K562 (cell line): ENCODE measurements around the gene NPAS2. TPM values are rescaled to one million over a fixed set of nuclear protein-coding genes. Genes with fewer than 3 reads are reported as not detected.

Experiments
- ATAC-seq: fragments of 200-7000 bp; cut with Tn5 transposase; 3 replicates; pipeline ENCODE4 v1.9.1; 2020; ENCODE audit warnings: moderate library complexity
- BruUV-seq: library from RNA; stranded (reverse); fragments of 400-500 nt; replicated peaks from 2 replicates; lab custom pipeline; 2021; lab: Mats Ljungman, UMichigan
- CTCF ChIA-PET: fragments of 300-600 bp; formaldehyde crosslinking; extraction: SDS; loops from one replicate; lab custom pipeline; 2021; ENCODE audit warnings: low intra/inter-chr PET ratio; lab: Yijun Ruan, JAX
- POLR2A ChIA-PET: fragments of 300-600, 350-650 bp; sonication (Branson Sonifier 250); formaldehyde crosslinking; extraction: SDS; loops from one replicate; lab custom pipeline; 2021; ENCODE audit warnings: antibody characterized with exemption, inconsistent platforms; lab: Yijun Ruan, JAX
- DNase-seq, 4 experiments: peaks; one replicate each; pipeline versions ENCODE4 v3.0.0 to v3.0.0-alpha.2; 2011 to 2018; ENCODE audit warnings: low spot score in 3 of 4, mixed read lengths in 3 of 4; ENCODE audit errors: extremely low read depth in 1 of 4
- FAIRE-seq: peaks from 2 replicates; lab custom pipeline; 2011; peaks lifted over from hg19 to GRCh38; lab: Jason Lieb, UNC
- H2AFZ ChIP-seq: 2 replicates; pipeline ENCODE4 v1.6.0; 2011; ENCODE audit warnings: low read depth, low read length, control low read depth, inconsistent platforms
- H3K27ac ChIP-seq: fragments of 200-600 bp; 3 replicates; pipeline ENCODE4 v1.8.0; 2011; ENCODE audit warnings: low read depth, mild to moderate bottlenecking, control low read depth, inconsistent platforms, low read length, moderate library complexity, mixed read lengths; ENCODE audit errors: extremely low read depth
- H3K27me3 ChIP-seq, 2 experiments: fragments of 300-600 bp in 1 of 2; 2 replicates in 1 of 2; 3 replicates in 1 of 2; pipeline versions ENCODE4 v1.6.0 to v1.8.0; 2011; ENCODE audit warnings: inconsistent platforms in 2 of 2, low read length in 2 of 2, mild to moderate bottlenecking in 1 of 2, mixed read lengths in 1 of 2, moderate library complexity in 1 of 2; ENCODE audit not compliant: control insufficient read depth in 2 of 2, insufficient read depth in 2 of 2
- H3K36me3 ChIP-seq: fragments of 300-600 bp; 3 replicates; pipeline ENCODE4 v1.8.0; 2011; ENCODE audit warnings: mild to moderate bottlenecking, low read length, inconsistent platforms; ENCODE audit not compliant: control insufficient read depth, insufficient read depth
- H3K4me1 ChIP-seq, 2 experiments: fragments of 200-600 bp in 1 of 2; replicated peaks in 1 of 2; 2 replicates in 1 of 2; 3 replicates in 1 of 2; pipeline versions ENCODE4 v1.5.1 to v1.8.0; 2011; ENCODE audit warnings: inconsistent platforms in 2 of 2, low read length in 2 of 2, mild to moderate bottlenecking in 1 of 2, mixed read lengths in 1 of 2, moderate library complexity in 1 of 2; ENCODE audit not compliant: control insufficient read depth in 2 of 2, insufficient read depth in 2 of 2
- H3K4me2 ChIP-seq: 2 replicates; pipeline ENCODE4 v1.6.1; 2011; ENCODE audit warnings: low read length, control low read depth, inconsistent platforms, mixed read lengths; ENCODE audit not compliant: insufficient read depth
- H3K4me3 ChIP-seq: fragments of 200-600 bp; sonication (generic), shearing (Covaris generic); 2 replicates; pipeline ENCODE4 v1.5.1; 2016; ENCODE audit warnings: control low read depth, inconsistent platforms
- H3K79me2 ChIP-seq: fragments of 200-600 bp; 3 replicates; pipeline ENCODE4 v1.8.0; 2011; ENCODE audit warnings: low read length, inconsistent platforms; ENCODE audit not compliant: control insufficient read depth, insufficient read depth
- H3K9ac ChIP-seq, 2 experiments: 2 replicates each; pipeline versions ENCODE4 v1.6.0 to v1.6.1; 2011; ENCODE audit warnings: low read depth in 2 of 2, low read length in 2 of 2, control low read depth in 1 of 2, inconsistent platforms in 1 of 2, mild to moderate bottlenecking in 1 of 2, mixed read lengths in 1 of 2; ENCODE audit not compliant: insufficient read depth in 1 of 2
- H3K9me1 ChIP-seq: one replicate; pipeline ENCODE4 v1.6.0; 2011; ENCODE audit warnings: inconsistent platforms, mild to moderate bottlenecking, low read length, moderate library complexity; ENCODE audit not compliant: control insufficient read depth, insufficient read depth
- H3K9me3 ChIP-seq: replicated peaks from 2 replicates; pipeline ENCODE4 v1.5.1; 2011; ENCODE audit warnings: low read depth, low read length, inconsistent platforms; ENCODE audit not compliant: control insufficient read depth, insufficient read depth
- H4K20me1 ChIP-seq: replicated peaks from 2 replicates; pipeline ENCODE4 v1.6.1; 2011; ENCODE audit warnings: low read length, inconsistent platforms, mixed read lengths; ENCODE audit not compliant: control insufficient read depth, insufficient read depth
- BACH1 ChIP-seq: fragments of 200-800 bp; sonication (Bioruptor generic); IDR thresholded peaks from 2 replicates; pipeline ENCODE4 v1.6.1; 2016; ENCODE audit warnings: missing genetic modification characterization, missing compliant biosample characterization
- CBX1 ChIP-seq: sonication (generic); IDR thresholded peaks from 2 replicates; pipeline ENCODE4 v1.6.1; 2016; ENCODE audit warnings: antibody characterized with exemption, low read depth, mild to moderate bottlenecking
- CGGBP1 ChIP-seq: fragments of 250-450 bp; sonication (Bioruptor Pico); IDR thresholded peaks from 2 replicates; pipeline ENCODE4 v1.9.0; 2021; ENCODE audit warnings: mild to moderate bottlenecking
- ESRRA ChIP-seq: fragments of 450-650 bp; IDR thresholded peaks from 2 replicates; pipeline ENCODE4 v1.6.1; 2014; ENCODE audit warnings: low read depth, mild to moderate bottlenecking, moderate library complexity, borderline replicate concordance
- ETS2 ChIP-seq: IDR thresholded peaks from 2 replicates; pipeline ENCODE4 v1.6.1; 2016; ENCODE audit warnings: borderline replicate concordance, missing genetic modification characterization, mild to moderate bottlenecking, moderate library complexity, missing compliant biosample characterization; ENCODE audit not compliant: poor library complexity, severe bottlenecking
- FOXA1 ChIP-seq: fragments of 450-650 bp; IDR thresholded peaks from 2 replicates; pipeline ENCODE4 v1.6.1; 2016; ENCODE audit warnings: mild to moderate bottlenecking, borderline replicate concordance
- FOXP1 ChIP-seq: sonication (generic); formaldehyde crosslinking; IDR thresholded peaks from 2 replicates; pipeline ENCODE4 v1.8.0; 2022; ENCODE audit warnings: mild to moderate bottlenecking, missing genetic modification reagents
- JUN ChIP-seq, 2 experiments: sonication (generic) in 1 of 2; formaldehyde crosslinking in 1 of 2; IDR thresholded peaks; 2 replicates each; pipeline versions ENCODE4 v1.6.1 to v1.8.0; 2012 to 2022; ENCODE audit warnings: borderline replicate concordance in 2 of 2, mild to moderate bottlenecking in 2 of 2, improper control_type of control experiment in 1 of 2, low read depth in 1 of 2, low read length in 1 of 2, missing genetic modification reagents in 1 of 2
- KDM1A ChIP-seq, 2 experiments: fragments of 450-650 bp; IDR thresholded peaks; 2 replicates each; pipeline ENCODE4 v1.6.1; 2016; ENCODE audit warnings: mild to moderate bottlenecking in 2 of 2
- KDM2B ChIP-seq: fragments of 250-450 bp; sonication (Bioruptor Pico); IDR thresholded peaks from 2 replicates; pipeline ENCODE4 v1.8.0; 2021; ENCODE audit warnings: mild to moderate bottlenecking, moderate library complexity
- KDM4B ChIP-seq, 2 experiments: fragments of 450-650 bp in 1 of 2; sonication (generic) in 1 of 2; IDR thresholded peaks; 2 replicates each; pipeline ENCODE4 v1.6.1; 2016 to 2017; ENCODE audit warnings: borderline replicate concordance in 2 of 2, antibody characterized with exemption in 1 of 2, low read depth in 1 of 2, mild to moderate bottlenecking in 1 of 2
- MTA1 ChIP-seq: fragments of 450-650 bp; IDR thresholded peaks from 2 replicates; pipeline ENCODE4 v1.6.1; 2017; ENCODE audit warnings: borderline replicate concordance
- PHF20 ChIP-seq: fragments of 450-650 bp; IDR thresholded peaks from 2 replicates; pipeline ENCODE4 v1.6.1; 2018; ENCODE audit not compliant: partially characterized antibody
- PRPF4 ChIP-seq: fragments of 200-400 bp; formaldehyde crosslinking; IDR thresholded peaks from one replicate; pipeline ENCODE4 v1.6.1; 2017; ENCODE audit warnings: low read length, low read depth, mild to moderate bottlenecking; ENCODE audit not compliant: insufficient read depth, poor library complexity, severe bottlenecking
- PURB ChIP-seq: sonication (generic); formaldehyde crosslinking; IDR thresholded peaks from 2 replicates; pipeline ENCODE4 v1.9.0; 2021; ENCODE audit warnings: low read depth, mild to moderate bottlenecking, missing genetic modification reagents
- RBM14 ChIP-seq: fragments of 200-400 bp; formaldehyde crosslinking; IDR thresholded peaks from 2 replicates; pipeline ENCODE4 v1.6.1; 2018; ENCODE audit warnings: low read depth, mild to moderate bottlenecking, low read length, moderate library complexity, borderline replicate concordance; ENCODE audit not compliant: insufficient read depth
- TFAP4 ChIP-seq: sonication (generic); formaldehyde crosslinking; IDR thresholded peaks from 2 replicates; pipeline ENCODE4 v1.8.0; 2022; ENCODE audit warnings: missing genetic modification reagents, mild to moderate bottlenecking, moderate library complexity, borderline replicate concordance
- TSC22D4 ChIP-seq: fragments of 450-650 bp; IDR thresholded peaks from 2 replicates; pipeline ENCODE4 v1.6.1; 2016; ENCODE audit warnings: missing genetic modification characterization, missing biosample characterization, control low read depth
- ZNF785 ChIP-seq: fragments of 250-450 bp; sonication (Bioruptor Pico); IDR thresholded peaks from 2 replicates; pipeline ENCODE4 v1.4.0; 2020; ENCODE audit warnings: mild to moderate bottlenecking
- ZSCAN32 ChIP-seq: fragments of 450-650 bp; formaldehyde crosslinking; IDR thresholded peaks from 2 replicates; pipeline ENCODE4 v1.4.0; 2020; ENCODE audit warnings: mild to moderate bottlenecking, moderate library complexity
- WGBS: fragments of 100-300 bp; shearing (Covaris generic); methylation state at CpG from one replicate; pipeline ENCODE4 v1.1.6; 2016; ENCODE audit warnings: low coverage, mixed read lengths; ENCODE audit not compliant: insufficient coverage; ENCODE audit errors: missing lambda C conversion rate; 5-methylcytosine and 5-hydroxymethylcytosine counted together
- in situ Hi-C: fragments of 300-500 bp; cut with MboI; formaldehyde crosslinking; loops from 4 replicates; pipeline ENCODE4 v1.15.0; 2018; ENCODE audit warnings: inconsistent platforms, mixed read lengths
- intact Hi-C: fragments of 100-400 bp; cut with micrococcal nuclease; formaldehyde crosslinking; loops from 2 replicates; pipeline ENCODE4 v1.14.2; 2022
- polyA plus RNA-seq, 8 experiments: library from polyadenylated mRNA; depleted of rRNA in 4 of 8; stranded (reverse) in 5 of 8; unstranded in 3 of 8; fragments of >200 nt; fragmentation: Nextera tagmentation in 2 of 8; fragmentation: Illumina TruSeq in 1 of 8; extraction: Ambion mirVana in 2 of 8; extraction: Trizol in 1 of 8; gene quantifications; 2 replicates each; pipeline versions ENCODE4 v1.2.1 to v1.2.3, GENCODE V29; 2011 to 2014; ENCODE audit warnings: inconsistent platforms in 1 of 8, missing spikeins in 1 of 8
- total RNA-seq, 7 experiments: library from RNA; depleted of rRNA in 6 of 7; stranded (reverse); fragments of >200 nt in 6 of 7; fragmentation: Illumina TruSeq in 2 of 7; extraction: Trizol in 2 of 7; gene quantifications; 2 replicates each; pipeline versions ENCODE4 v1.2.1 to v1.2.3, GENCODE V29; 2011 to 2021; ENCODE audit warnings: low replicate concordance in 1 of 7

Gene NPAS2
- total and polyA plus RNA-seq, 9 of the 15 experiments (the other 6 are each of a cell fraction or from before 2014, with no cell fraction given) = 0.06 to 0.29 (median 0.07) TPM; not detected in 5

- no peak overlapping the region for H3K4me3 ChIP-seq
- no peaks in the 10 kb centered on the region for H3K79me2 ChIP-seq
- BruUV-seq = no TSS peak
- no peak for ATAC-seq
- H3K36me3 ChIP-seq = no peaks in the 10 kb centered on the region
- TF ChIP-seq KDM1A (IDR thresholded peaks at IDR 0.05) = no peak
- no peak for TF ChIP-seq FOXA1
- no peak for TF ChIP-seq ZNF785 (CRISPR knock-in tag)
- TF ChIP-seq TFAP4 (CRISPR knock-in tag) = no peak
- no peak for TF ChIP-seq TSC22D4 (tag)
- TF ChIP-seq KDM2B (CRISPR knock-in tag) = no peak
- no peak for TF ChIP-seq KDM4B (IDR thresholded peaks at IDR 0.05; ENCODE audit: borderline replicate concordance in 2 of 2, low read depth in 1 of 2)
- no peak for TF ChIP-seq JUN (IDR thresholded peaks at IDR 0.05; ENCODE audit: borderline replicate concordance, low read depth, low read length)
- no peak for TF ChIP-seq JUN (CRISPR knock-in tag; IDR thresholded peaks at IDR 0.05; ENCODE audit: borderline replicate concordance)
- no peak for TF ChIP-seq ZSCAN32 (CRISPR knock-in tag)
- no peak for TF ChIP-seq PURB
- no peak for TF ChIP-seq ETS2 (tag)
- TF ChIP-seq PHF20 = no peak
- TF ChIP-seq CGGBP1 (CRISPR knock-in tag) = no peak
- TF ChIP-seq BACH1 = no peak
- TF ChIP-seq FOXP1 (CRISPR knock-in tag) = no peak
- TF ChIP-seq CBX1 = no peak
- no peak for TF ChIP-seq MTA1
- TF ChIP-seq RBM14 = no peak
- no peak for TF ChIP-seq ESRRA
- no peak for TF ChIP-seq PRPF4
- TF ChIP-seq, all 486 proteins: peak for 0
- ChIA-PET CTCF (interaction anchor here (0.6 to 2.3 kb wide), 9 partner anchors 130 to 1358 kb away, joined by 3 to 11 read pairs (median 3); no protein-coding TSS in a partner anchor), POLR2A (interaction anchor here (1.0 kb wide), 1 partner anchor 10 kb away, joined by 3 read pairs; no protein-coding TSS in a partner anchor)
- WGBS = 8% methylated on average over 11 of the region's 11 CpGs
- FAIRE-seq (no peak), DNase-seq (no peak)
- Histone ChIP-seq H2AFZ (no peak overlapping the region), H3K4me2 (no peak overlapping the region), H4K20me1 (peaks cover 7% of the 10 kb centered on the region; the same call in 1 of the 2 replicates), H3K4me1 (0 out of 5 replicates have a peak, but pooled peaks cover 0 to 4% of the 10 kb centered on the region in 2 experiments), H3K9me1 (no peaks in the 10 kb centered on the region), H3K9me3 (no peaks in the 10 kb centered on the region), H3K27ac (no peak overlapping the region), H3K27me3 (peaks cover 21 to 58% of the 10 kb centered on the region in 2 experiments), H3K9ac (no peak overlapping the region)
- intact Hi-C loops = loop anchor here (10.0 kb wide), 2 partner anchors 159 to 559 kb away; partner anchors contain the start of gene NPAS2
- in situ Hi-C loops = no loop called here
These were observed 163.9 kb downstream of the NPAS2 start for GRCh38 chr2:100983684-100984310.
